IMR-90 (cell line): ENCODE results near the gene DPF3. TPM values are rescaled to one million over a fixed set of nuclear protein-coding genes. Genes with fewer than 3 reads are reported as not detected.

Experiments
- ATAC-seq: fragments of 200-7000 bp; cut with Tn5 transposase; 2 replicates; pipeline ENCODE4 v1.9.1; 2020; ENCODE audit warnings: low read depth, mild to moderate bottlenecking, moderate library complexity
- BruUV-seq: library from RNA; stranded (reverse); fragments of 400-500 nt; replicated peaks from 2 replicates; lab custom pipeline; 2021; lab: Mats Ljungman, UMichigan
- CTCF ChIA-PET: fragments of 300-600 bp; formaldehyde crosslinking; extraction: SDS; loops from one replicate; lab custom pipeline; 2021; ENCODE audit warnings: antibody characterized with exemption; lab: Yijun Ruan, JAX
- POLR2A ChIA-PET: fragments of 300-600 bp; sonication (Branson Sonifier 250); formaldehyde crosslinking; loops from one replicate; lab custom pipeline; 2022; ENCODE audit warnings: antibody characterized with exemption; ENCODE audit not compliant: unreplicated experiment; lab: Charles Lee
- DNase-seq: peaks from one replicate; pipeline ENCODE4 v3.0.0; 2013
- H2AFZ ChIP-seq: replicated peaks from 2 replicates; pipeline ENCODE3; 2013; ENCODE audit warnings: low read length, mild to moderate bottlenecking; ENCODE audit not compliant: poor library complexity
- H2AK5ac ChIP-seq: 2 replicates; pipeline ENCODE4 v1.6.1; 2013; ENCODE audit warnings: low read depth, low read length, inconsistent platforms
- H2AK9ac ChIP-seq: replicated peaks from 2 replicates; pipeline ENCODE3; 2013; ENCODE audit warnings: mild to moderate bottlenecking, low read depth, low read length, moderate library complexity; ENCODE audit not compliant: poor library complexity
- H2BK120ac ChIP-seq: 2 replicates; pipeline ENCODE4 v1.6.1; 2013; ENCODE audit warnings: low read depth, low read length, inconsistent platforms
- H2BK15ac ChIP-seq: 3 replicates; pipeline ENCODE4 v1.6.1; 2013; ENCODE audit warnings: low read depth, low read length, inconsistent platforms
- H2BK20ac ChIP-seq: 2 replicates; pipeline ENCODE4 v1.6.1; 2013; ENCODE audit warnings: low read depth, mild to moderate bottlenecking, inconsistent platforms, low read length, moderate library complexity
- H2BK5ac ChIP-seq: 2 replicates; pipeline ENCODE4 v1.6.1; 2013; ENCODE audit warnings: mild to moderate bottlenecking, low read depth, low read length, inconsistent platforms; ENCODE audit not compliant: poor library complexity, severe bottlenecking
- H3K14ac ChIP-seq: replicated peaks from 2 replicates; pipeline ENCODE4 v1.6.1; 2013; ENCODE audit warnings: low read depth, low read length, inconsistent platforms
- H3K18ac ChIP-seq: 2 replicates; pipeline ENCODE4 v1.6.1; 2013; ENCODE audit warnings: low read depth, low read length, control low read depth
- H3K23ac ChIP-seq: 2 replicates; pipeline ENCODE4 v1.6.1; 2013; ENCODE audit warnings: low read depth, low read length, inconsistent platforms
- H3K27ac ChIP-seq: 2 replicates; pipeline ENCODE4 v1.5.1; 2013; ENCODE audit warnings: mild to moderate bottlenecking, control low read depth, low read length; ENCODE audit not compliant: insufficient read depth
- H3K27me3 ChIP-seq: 2 replicates; pipeline ENCODE4 v1.6.1; 2013; ENCODE audit warnings: low read length; ENCODE audit not compliant: control insufficient read depth, insufficient read depth
- H3K36me3 ChIP-seq: 2 replicates; pipeline ENCODE4 v1.6.1; 2013; ENCODE audit warnings: low read length, mixed read lengths; ENCODE audit not compliant: control insufficient read depth, insufficient read depth
- H3K4ac ChIP-seq: 2 replicates; pipeline ENCODE4 v1.6.1; 2013; ENCODE audit warnings: low read depth, low read length, inconsistent platforms
- H3K4me1 ChIP-seq: 2 replicates; pipeline ENCODE4 v1.6.1; 2013; ENCODE audit warnings: low read length, mixed read lengths; ENCODE audit not compliant: control insufficient read depth, insufficient read depth
- H3K4me2 ChIP-seq: 2 replicates; pipeline ENCODE4 v1.6.1; 2013; ENCODE audit warnings: low read depth, mild to moderate bottlenecking, control low read depth, low read length, moderate library complexity
- H3K4me3 ChIP-seq: 2 replicates; pipeline ENCODE4 v1.5.1; 2013; ENCODE audit warnings: low read depth, mild to moderate bottlenecking, control low read depth, low read length, moderate library complexity; ENCODE audit not compliant: insufficient read depth
- H3K56ac ChIP-seq: 2 replicates; pipeline ENCODE4 v1.6.1; 2013; ENCODE audit warnings: low read length, inconsistent platforms; ENCODE audit not compliant: insufficient read depth; ENCODE audit errors: extremely low read depth
- H3K79me1 ChIP-seq, 2 experiments: 2 replicates each; pipeline ENCODE4 v1.6.1; 2013; ENCODE audit warnings: low read length in 2 of 2, inconsistent platforms in 1 of 2, low read depth in 1 of 2
- H3K9ac ChIP-seq: 2 replicates; pipeline ENCODE4 v1.6.1; 2013; ENCODE audit warnings: low read depth, low read length, control low read depth
- H3K9me1 ChIP-seq: 2 replicates; pipeline ENCODE4 v1.6.1; 2013; ENCODE audit warnings: low read length, inconsistent platforms; ENCODE audit not compliant: insufficient read depth
- H3K9me3 ChIP-seq: 2 replicates; pipeline ENCODE4 v1.6.1; 2013; ENCODE audit warnings: low read length; ENCODE audit not compliant: control insufficient read depth, insufficient read depth
- H4K20me1 ChIP-seq: 2 replicates; pipeline ENCODE4 v1.6.1; 2013; ENCODE audit warnings: low read length, inconsistent platforms; ENCODE audit not compliant: insufficient read depth
- H4K5ac ChIP-seq: 2 replicates; pipeline ENCODE4 v1.6.1; 2013; ENCODE audit warnings: mild to moderate bottlenecking, low read depth, low read length, control low read depth
- H4K8ac ChIP-seq, 2 experiments: 2 replicates each; pipeline ENCODE4 v1.6.1; 2013; ENCODE audit warnings: low read depth in 2 of 2, low read length in 2 of 2, control low read depth in 1 of 2, inconsistent platforms in 1 of 2
- H4K91ac ChIP-seq: 2 replicates; pipeline ENCODE4 v1.6.1; 2013; ENCODE audit warnings: low read depth, low read length, inconsistent platforms; ENCODE audit not compliant: insufficient read depth
- BHLHE40 ChIP-seq: fragments of 150-350 bp; IDR thresholded peaks from 2 replicates; pipeline ENCODE4 v1.6.1; 2016; ENCODE audit warnings: mild to moderate bottlenecking, low read depth, low read length
- CEBPB ChIP-seq: IDR thresholded peaks from 2 replicates; pipeline ENCODE4 v1.6.1; 2012; ENCODE audit warnings: low read depth, low read length, improper control_type of control experiment
- CHD1 ChIP-seq: IDR thresholded peaks from 2 replicates; pipeline ENCODE4 v1.6.1; 2012; ENCODE audit warnings: low read depth, low read length, improper control_type of control experiment
- CTCF ChIP-seq: conservative IDR thresholded peaks from 2 replicates; pipeline ENCODE4 v1.5.1; 2012; ENCODE audit warnings: mild to moderate bottlenecking, low read depth, low read length, improper control_type of control experiment
- ELK1 ChIP-seq: fragments of 150-350 bp; IDR thresholded peaks from 2 replicates; pipeline ENCODE4 v1.6.1; 2016; ENCODE audit warnings: low read depth, mild to moderate bottlenecking, low read length, moderate library complexity, borderline replicate concordance
- FOS ChIP-seq: fragments of 150-350 bp; IDR thresholded peaks from 2 replicates; pipeline ENCODE4 v1.6.1; 2016; ENCODE audit warnings: low read depth, low read length
- MAFK ChIP-seq: IDR thresholded peaks from 2 replicates; pipeline ENCODE4 v1.6.1; 2012; ENCODE audit warnings: low read depth, low read length, improper control_type of control experiment
- MAZ ChIP-seq: IDR thresholded peaks from 2 replicates; pipeline ENCODE4 v1.6.1; 2012; ENCODE audit warnings: low read depth, mild to moderate bottlenecking, low read length, improper control_type of control experiment, moderate library complexity, borderline replicate concordance
- MXI1 ChIP-seq: IDR thresholded peaks from 2 replicates; pipeline ENCODE4 v1.6.1; 2012; ENCODE audit warnings: low read depth, mild to moderate bottlenecking, low read length, moderate library complexity, borderline replicate concordance
- NFE2L2 ChIP-seq: fragments of 150-350 bp; IDR thresholded peaks from 2 replicates; pipeline ENCODE4 v1.6.1; 2016; ENCODE audit warnings: low read depth, mild to moderate bottlenecking, low read length
- POLR2A ChIP-seq: IDR thresholded peaks from 2 replicates; pipeline ENCODE4 v1.6.1; 2012; ENCODE audit warnings: mild to moderate bottlenecking, low read depth, low read length
- RAD21 ChIP-seq: IDR thresholded peaks from 2 replicates; pipeline ENCODE4 v1.6.1; 2012; ENCODE audit warnings: low read length, improper control_type of control experiment
- RCOR1 ChIP-seq: IDR thresholded peaks from 2 replicates; pipeline ENCODE4 v1.6.1; 2012; ENCODE audit warnings: mild to moderate bottlenecking, low read length, improper control_type of control experiment; ENCODE audit not compliant: insufficient replicate concordance
- RFX5 ChIP-seq: IDR thresholded peaks from 2 replicates; pipeline ENCODE4 v1.8.0; 2012; ENCODE audit warnings: low read depth, mild to moderate bottlenecking, low read length, moderate library complexity
- SMC3 ChIP-seq: fragments of 150-350 bp; IDR thresholded peaks from 2 replicates; pipeline ENCODE4 v1.6.1; 2016; ENCODE audit warnings: low read depth, mild to moderate bottlenecking, antibody characterized with exemption, low read length, moderate library complexity
- USF2 ChIP-seq: fragments of 150-350 bp; IDR thresholded peaks from 2 replicates; pipeline ENCODE4 v1.6.1; 2017; ENCODE audit warnings: mild to moderate bottlenecking, antibody characterized with exemption, low read length, low read depth
- WGBS, 2 experiments: methylation state at CpG; one replicate each; pipeline versions ENCODE4 v1.1.5 to v1.1.7; 2013; ENCODE audit warnings: missing lambda C conversion rate in 2 of 2; ENCODE audit not compliant: insufficient read length in 1 of 2; ENCODE audit errors: extremely low coverage in 2 of 2; 5-methylcytosine and 5-hydroxymethylcytosine counted together
- dilution Hi-C: fragments of 300-500 bp; cut with HindIII; formaldehyde crosslinking; loops from one replicate; pipeline ENCODE4 v1.14.3; 2018; ENCODE audit warnings: low sequenced_read_pairs; ENCODE audit not compliant: unreplicated experiment
- in situ Hi-C: fragments of 300-500 bp; cut with MboI; formaldehyde crosslinking; loops from 3 replicates; pipeline ENCODE4 v1.14.3; 2019; ENCODE audit warnings: low sequenced_read_pairs, inconsistent platforms, mixed read lengths
- intact Hi-C: fragments of 100-400 bp; cut with micrococcal nuclease; formaldehyde crosslinking; loops from 2 replicates; pipeline ENCODE4 v1.10.0; 2022
- polyA plus RNA-seq, 3 experiments: library from polyadenylated mRNA; depleted of rRNA; stranded (reverse); fragments of >200 nt; gene quantifications; 2 replicates each; pipeline ENCODE4 v1.2.3, GENCODE V29; 2012; ENCODE audit warnings: low replicate concordance in 1 of 3
- total RNA-seq: library from RNA; depleted of rRNA; stranded (reverse); fragments of >200 nt; gene quantifications from 2 replicates; pipeline ENCODE4 v1.2.3, GENCODE V29; 2012

DPF3 gene
- total and polyA plus RNA-seq, 2 of the 4 experiments (the other 2 are of a cell fraction) = 30.5 to 32.8 TPM

- Histone ChIP-seq H3K9ac (no peak overlapping the region), H2AFZ (peak overlapping the region; percentile 44), H2AK5ac (peak overlapping the region; percentile 14; the same call in 1 of the 2 replicates), H2BK20ac (no peak overlapping the region), H3K56ac (no peak overlapping the region), H3K9me3 (no peaks in the 10 kb centered on the region), H3K4me3 (no peak overlapping the region), H2BK120ac (peak overlapping the region; percentile 26; the same call in 1 of the 2 replicates), H3K18ac (no peak overlapping the region), H4K5ac (no peak overlapping the region), H3K27me3 (no peaks in the 10 kb centered on the region), H4K20me1 (no peaks in the 10 kb centered on the region), H4K8ac (peak overlapping the region in 1 of 2 experiments; percentile 34; a peak in 1 of 4 replicates), H2BK5ac (peak overlapping the region; percentile 6), H3K14ac (0 out of 2 replicates have a peak overlapping the region, but pooled peaks have one; percentile 25), H3K79me1 (peaks cover 4 to 18% of the 10 kb centered on the region in 2 experiments; a peak in 2 of 4 replicates), H3K4me1 (peaks cover 13% of the 10 kb centered on the region), H3K23ac (no peak overlapping the region), H3K4ac (peak overlapping the region; percentile 15), H3K9me1 (peaks cover 18% of the 10 kb centered on the region; the same call in 1 of the 2 replicates), H3K27ac (no peak overlapping the region), H3K4me2 (no peak overlapping the region), H2BK15ac (no peak overlapping the region), H3K36me3 (peaks cover 13% of the 10 kb centered on the region; the same call in 1 of the 2 replicates), H4K91ac (peak overlapping the region; percentile 21; the same call in 1 of the 2 replicates), H2AK9ac (peak overlapping the region; percentile 20)
- CTCF ChIA-PET = no interaction called here
- intact Hi-C loops (no loop called here), in situ Hi-C loops (no loop called here), dilution Hi-C loops (no loop called here)
- no TSS peak for BruUV-seq
- POLR2A ChIA-PET = no interaction called here
- ATAC-seq (peak; percentile 33; the same call in 1 of the 2 replicates), DNase-seq (peak; percentile 18)
- TF ChIP-seq ELK1 (no peak), USF2 (no peak), CHD1 (no peak), POLR2A (no peak), SMC3 (no peak), RAD21 (no peak), CEBPB (no peak), RFX5 (no peak), MXI1 (no peak), FOS (no peak), CTCF (no peak), NFE2L2 (no peak), MAZ (no peak), BHLHE40 (no peak), RCOR1 (no peak), MAFK (no peak)
- WGBS, 2 experiments = 29% methylated on average over 2 of the region's 9 CpGs; no CpG with 5 or more reads in 1 of the 2 experiments
Observed at GRCh38 chr14:72715850-72716228, 178.1 kb downstream of the DPF3 start.
